GM21390 (cell line): ENCODE data around the gene SLC27A3.

Experiments
- ATAC-seq: cut with Tn5 transposase; IDR thresholded peaks from one replicate; pipeline ENCODE4 v1.9.1; 2021; ENCODE audit not compliant: unreplicated experiment

The SLC27A3 gene

GRCh38 chr1:153798468-153798780 lies 23.2 kb downstream of the SLC27A3 start:
- ATAC-seq, result no peak

- ATAC-seq, result no peak
These were observed 23.8 kb downstream of the SLC27A3 start for GRCh38 chr1:153799016-153799415.

GRCh38 chr1:153799566-153800465 lies 24.6 kb downstream of the SLC27A3 start:
- ATAC-seq, result no peak

GRCh38 chr1:153800516-153800915 lies 25.3 kb downstream of the SLC27A3 start:
- no peak for ATAC-seq

GRCh38 chr1:153801028-153801625 lies 25.9 kb downstream of the SLC27A3 start:
- ATAC-seq, result no peak

- ATAC-seq, result no peak
These were observed 26.8 kb downstream of the SLC27A3 start for GRCh38 chr1:153801786-153802697.

- ATAC-seq, result no peak
These were observed 28.4 kb downstream of the SLC27A3 start for GRCh38 chr1:153803470-153804056.

GRCh38 chr1:153804112-153804511 lies 28.9 kb downstream of the SLC27A3 start:
- no peak for ATAC-seq

- ATAC-seq, result peak; percentile 93
These were observed 30.0 kb downstream of the SLC27A3 start for GRCh38 chr1:153805042-153805745.

- no peak for ATAC-seq
These were observed 30.9 kb downstream of the SLC27A3 start for GRCh38 chr1:153805886-153806719.

- ATAC-seq, result no peak
These were observed 41.2 kb downstream of the SLC27A3 start for GRCh38 chr1:153816283-153816889.

GRCh38 chr1:153818876-153819275 lies 43.7 kb downstream of the SLC27A3 start:
- ATAC-seq, result no peak

- ATAC-seq, result no peak
These were observed 52.2 kb downstream of the SLC27A3 start for GRCh38 chr1:153827168-153827964.
